Osteocyte (in vitro differentiated cells): ENCODE measurements around the gene TTLL1. TPM values are rescaled to one million over a fixed set of nuclear protein-coding genes. Genes with fewer than 3 reads are reported as not detected.

Experiments used
- DNase-seq: peaks from one replicate; pipeline ENCODE4 v3.0.0; 2021; ENCODE audit warnings: mixed read lengths; ENCODE audit not compliant: unreplicated experiment; ENCODE audit errors: extremely low spot score
- H3K27ac Mint-ChIP-seq: one replicate; pipeline ENCODE4 v1.8.0; 2021; ENCODE audit warnings: mild to moderate bottlenecking, mixed read lengths; ENCODE audit not compliant: unreplicated experiment
- H3K27me3 Mint-ChIP-seq: one replicate; pipeline ENCODE4 v1.8.0; 2021; ENCODE audit warnings: mixed read lengths; ENCODE audit not compliant: unreplicated experiment
- H3K36me3 Mint-ChIP-seq: one replicate; pipeline ENCODE4 v1.8.0; 2021; ENCODE audit warnings: mixed read lengths; ENCODE audit not compliant: unreplicated experiment
- H3K4me1 Mint-ChIP-seq: one replicate; pipeline ENCODE4 v1.8.0; 2021; ENCODE audit warnings: mixed read lengths; ENCODE audit not compliant: unreplicated experiment
- H3K4me3 Mint-ChIP-seq: one replicate; pipeline ENCODE4 v1.8.0; 2021; ENCODE audit warnings: mild to moderate bottlenecking, moderate library complexity, mixed read lengths; ENCODE audit not compliant: unreplicated experiment
- H3K9me3 Mint-ChIP-seq: one replicate; pipeline ENCODE4 v1.8.0; 2021; ENCODE audit warnings: mixed read lengths; ENCODE audit not compliant: unreplicated experiment
- total RNA-seq: library from RNA; stranded (reverse); gene quantifications from 2 replicates; pipeline ENCODE4 v1.2.1, GENCODE V29; 2021
- TF ChIP-seq, protein P1 (sequence below): fragments of 200-600 bp; sonication (generic); IDR thresholded peaks from 2 replicates; pipeline ENCODE4 v1.5.0; 2021; ENCODE audit warnings: antibody characterized with exemption, mild to moderate bottlenecking, moderate library complexity

TTLL1 gene
- total RNA-seq, 1 donor from 2014 or later = 16.5 TPM

- TF ChIP-seq, protein P1, sequence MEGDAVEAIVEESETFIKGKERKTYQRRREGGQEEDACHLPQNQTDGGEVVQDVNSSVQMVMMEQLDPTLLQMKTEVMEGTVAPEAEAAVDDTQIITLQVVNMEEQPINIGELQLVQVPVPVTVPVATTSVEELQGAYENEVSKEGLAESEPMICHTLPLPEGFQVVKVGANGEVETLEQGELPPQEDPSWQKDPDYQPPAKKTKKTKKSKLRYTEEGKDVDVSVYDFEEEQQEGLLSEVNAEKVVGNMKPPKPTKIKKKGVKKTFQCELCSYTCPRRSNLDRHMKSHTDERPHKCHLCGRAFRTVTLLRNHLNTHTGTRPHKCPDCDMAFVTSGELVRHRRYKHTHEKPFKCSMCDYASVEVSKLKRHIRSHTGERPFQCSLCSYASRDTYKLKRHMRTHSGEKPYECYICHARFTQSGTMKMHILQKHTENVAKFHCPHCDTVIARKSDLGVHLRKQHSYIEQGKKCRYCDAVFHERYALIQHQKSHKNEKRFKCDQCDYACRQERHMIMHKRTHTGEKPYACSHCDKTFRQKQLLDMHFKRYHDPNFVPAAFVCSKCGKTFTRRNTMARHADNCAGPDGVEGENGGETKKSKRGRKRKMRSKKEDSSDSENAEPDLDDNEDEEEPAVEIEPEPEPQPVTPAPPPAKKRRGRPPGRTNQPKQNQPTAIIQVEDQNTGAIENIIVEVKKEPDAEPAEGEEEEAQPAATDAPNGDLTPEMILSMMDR = peak; percentile 38
- Mint-ChIP-seq H3K9me3 (no peaks in the 10 kb centered on the region), H3K4me3 (no peak overlapping the region), H3K36me3 (peaks cover 18% of the 10 kb centered on the region), H3K4me1 (no peaks in the 10 kb centered on the region), H3K27me3 (no peaks in the 10 kb centered on the region), H3K27ac (no peak overlapping the region)
- DNase-seq = no peak
These were observed 36.0 kb downstream of the TTLL1 start for GRCh38 chr22:43053176-43053575.

DNA sequence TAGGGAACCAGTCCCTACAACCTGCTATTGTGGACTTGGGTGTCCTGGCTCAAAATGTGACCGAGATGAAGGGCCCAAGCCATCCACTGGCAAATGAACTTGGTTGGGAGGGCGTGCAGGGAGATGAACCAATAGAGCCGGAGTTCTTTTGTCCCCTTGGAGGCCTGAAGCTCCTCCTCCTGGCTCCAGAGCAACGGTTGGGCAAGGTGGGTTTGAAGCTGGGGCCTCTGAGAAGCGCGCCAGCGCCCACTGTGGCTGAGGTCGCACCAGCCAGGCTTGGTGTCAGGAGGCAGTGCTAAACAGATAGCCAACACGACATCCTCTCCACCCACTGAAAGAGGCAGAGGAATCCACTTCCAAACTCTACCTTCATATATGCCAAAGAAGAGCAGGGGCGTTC is 38.2 kb downstream of the TTLL1 start:
- Mint-ChIP-seq H3K27ac (no peak overlapping the region), H3K9me3 (no peaks in the 10 kb centered on the region), H3K27me3 (no peaks in the 10 kb centered on the region), H3K4me1 (no peaks in the 10 kb centered on the region), H3K4me3 (no peak overlapping the region), H3K36me3 (peaks cover 13% of the 10 kb centered on the region)
- no peak for DNase-seq
- TF ChIP-seq, protein P1 = no peak

GRCh38 chr22:43047605-43048004 is 41.6 kb downstream of the TTLL1 start:
- H3K36me3 Mint-ChIP-seq = peaks cover 7% of the 10 kb centered on the region
- no peak for DNase-seq
- peaks cover 6% of the 10 kb centered on the region for H3K4me1 Mint-ChIP-seq
- TF ChIP-seq, protein P1 = no peak
- no peak overlapping the region for H3K27ac Mint-ChIP-seq
- no peaks in the 10 kb centered on the region for H3K9me3 Mint-ChIP-seq
- H3K4me3 Mint-ChIP-seq = no peak overlapping the region
- no peaks in the 10 kb centered on the region for H3K27me3 Mint-ChIP-seq

DNA sequence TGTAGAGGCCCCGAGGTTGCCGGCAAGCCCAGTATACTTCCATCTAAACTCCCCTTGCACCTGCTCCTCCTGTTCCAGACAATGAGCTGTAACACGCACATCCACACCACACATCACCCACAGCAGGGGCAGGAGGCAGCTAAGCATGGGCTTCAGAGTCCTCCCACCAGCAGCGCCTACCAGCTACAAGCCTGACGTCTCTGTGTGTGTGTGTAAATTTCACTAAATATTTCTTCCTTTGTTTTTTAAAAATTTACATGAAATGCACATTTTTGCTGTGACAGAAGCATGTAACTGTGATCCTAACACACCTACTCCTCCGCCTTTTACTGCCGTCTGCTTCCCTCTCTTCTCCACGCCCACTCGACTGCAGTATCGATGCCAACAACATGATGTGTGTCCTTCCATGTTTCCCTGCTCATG is 44.9 kb downstream of the TTLL1 start:
- DNase-seq = no peak
- Mint-ChIP-seq H3K9me3 (no peaks in the 10 kb centered on the region), H3K4me1 (peaks cover 17% of the 10 kb centered on the region), H3K36me3 (no peaks in the 10 kb centered on the region), H3K27ac (no peak overlapping the region), H3K4me3 (no peak overlapping the region), H3K27me3 (no peaks in the 10 kb centered on the region)
- TF ChIP-seq, protein P1 = no peak

DNA sequence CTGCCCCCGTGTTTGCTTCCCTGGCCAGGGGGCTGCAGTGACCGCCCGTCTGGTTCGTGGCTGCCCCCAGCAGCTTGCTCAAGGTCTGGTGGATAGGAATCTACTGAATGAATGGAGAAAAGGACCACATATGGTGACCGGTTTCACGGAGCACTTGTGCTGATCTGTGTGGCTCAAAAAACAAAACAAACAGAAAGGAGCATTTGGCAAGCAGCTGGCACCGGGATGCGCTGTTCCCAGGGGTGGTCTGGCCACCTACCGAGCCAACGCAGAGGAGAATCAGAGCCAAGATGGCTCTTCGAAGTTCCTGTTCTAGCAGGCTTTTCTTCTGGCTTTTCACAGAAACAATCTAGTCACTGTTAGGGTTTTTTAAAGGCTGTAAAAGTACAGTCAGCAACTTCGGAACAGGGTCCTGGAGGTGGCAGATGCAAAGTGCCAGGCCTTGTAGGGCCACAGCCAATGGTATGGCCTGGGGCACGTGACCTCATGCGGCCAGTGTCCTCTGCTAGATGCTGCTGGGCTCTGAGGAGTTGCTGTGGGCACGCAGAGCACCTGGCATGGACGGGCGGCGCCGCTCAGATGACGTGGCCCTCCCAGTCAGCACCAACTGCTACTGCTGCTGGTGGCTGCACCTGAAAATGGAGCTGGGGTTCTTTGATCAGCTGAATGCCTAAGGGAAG is 47.0 kb downstream of the TTLL1 start:
- DNase-seq = no peak
- Mint-ChIP-seq H3K9me3 (no peaks in the 10 kb centered on the region), H3K36me3 (no peaks in the 10 kb centered on the region), H3K4me3 (peak overlapping the region; percentile 12), H3K27me3 (no peaks in the 10 kb centered on the region), H3K27ac (peak overlapping the region; percentile 76), H3K4me1 (peaks cover 17% of the 10 kb centered on the region)
- TF ChIP-seq, protein P1 = no peak
